Neuronal stem cell (in vitro differentiated cells): ENCODE results near the gene KATNB1.

Source experiments
- DNase-seq: peaks from one replicate; pipeline ENCODE4 v3.0.0-alpha.2; 2013; ENCODE audit warnings: low spot score
- H2AFZ ChIP-seq: one replicate; pipeline ENCODE4 v1.6.1; 2013; ENCODE audit warnings: mild to moderate bottlenecking, low read length, inconsistent platforms
- H2AK5ac ChIP-seq: 2 replicates; pipeline ENCODE4 v1.6.1; 2013; ENCODE audit warnings: low read depth, mild to moderate bottlenecking, inconsistent platforms, low read length, moderate library complexity, mixed read lengths
- H2BK120ac ChIP-seq: 2 replicates; pipeline ENCODE4 v1.6.1; 2013; ENCODE audit warnings: low read depth, mild to moderate bottlenecking, inconsistent platforms, low read length, moderate library complexity, mixed read lengths
- H2BK12ac ChIP-seq: one replicate; pipeline ENCODE4 v1.6.1; 2013; ENCODE audit warnings: low read length, inconsistent platforms
- H2BK15ac ChIP-seq: 2 replicates; pipeline ENCODE4 v1.6.1; 2013; ENCODE audit warnings: mild to moderate bottlenecking, low read length, inconsistent platforms, mixed read lengths
- H2BK5ac ChIP-seq: one replicate; pipeline ENCODE4 v1.6.1; 2013; ENCODE audit warnings: inconsistent platforms, mild to moderate bottlenecking, low read length, moderate library complexity
- H3K14ac ChIP-seq: one replicate; pipeline ENCODE4 v1.6.1; 2013; ENCODE audit warnings: low read length, inconsistent platforms
- H3K18ac ChIP-seq: 2 replicates; pipeline ENCODE4 v1.6.1; 2013; ENCODE audit warnings: low read length, inconsistent platforms
- H3K23ac ChIP-seq: 2 replicates; pipeline ENCODE4 v1.6.1; 2013; ENCODE audit warnings: low read depth, mild to moderate bottlenecking, mixed read lengths, low read length, inconsistent platforms; ENCODE audit not compliant: poor library complexity
- H3K27ac ChIP-seq: replicated peaks from 3 replicates; pipeline ENCODE4 v1.5.1; 2013; ENCODE audit warnings: low read length, inconsistent platforms
- H3K27me3 ChIP-seq, 3 experiments: 2 replicates each; pipeline ENCODE4 v1.6.1; 2013; ENCODE audit warnings: low read length in 3 of 3, mild to moderate bottlenecking in 2 of 3, inconsistent platforms in 1 of 3, low read depth in 1 of 3, mixed read lengths in 1 of 3, moderate library complexity in 1 of 3; ENCODE audit not compliant: control insufficient read depth in 3 of 3, insufficient read depth in 3 of 3
- H3K36me3 ChIP-seq, 2 donors: replicated peaks in 1 of 2; 2 replicates each; pipeline ENCODE4 v1.6.1; 2013; ENCODE audit warnings: low read length in 2 of 2; ENCODE audit not compliant: control insufficient read depth in 2 of 2, insufficient read depth in 2 of 2
- H3K4ac ChIP-seq: 2 replicates; pipeline ENCODE4 v1.6.1; 2013; ENCODE audit warnings: inconsistent platforms, mild to moderate bottlenecking, low read length, moderate library complexity
- H3K4me1 ChIP-seq, 2 donors: 1 replicate in 1 of 2; 2 replicates in 1 of 2; pipeline ENCODE4 v1.6.1; 2013; ENCODE audit warnings: low read length in 2 of 2, low read depth in 1 of 2; ENCODE audit not compliant: control insufficient read depth in 2 of 2, insufficient read depth in 1 of 2
- H3K4me2 ChIP-seq: one replicate; pipeline ENCODE4 v1.6.1; 2013; ENCODE audit warnings: mild to moderate bottlenecking, low read length, inconsistent platforms; ENCODE audit not compliant: insufficient read depth, poor library complexity, severe bottlenecking
- H3K4me3 ChIP-seq, 2 donors: 2 replicates each; pipeline ENCODE4 v1.5.1; 2013; ENCODE audit warnings: low read length in 2 of 2, mild to moderate bottlenecking in 2 of 2, inconsistent platforms in 1 of 2, moderate library complexity in 1 of 2
- H3K79me1 ChIP-seq: one replicate; pipeline ENCODE4 v1.6.1; 2013; ENCODE audit warnings: low read depth, mild to moderate bottlenecking, inconsistent platforms, low read length, moderate library complexity
- H3K9ac ChIP-seq: one replicate; pipeline ENCODE4 v1.6.1; 2013; ENCODE audit warnings: mild to moderate bottlenecking, low read depth, low read length, inconsistent platforms; ENCODE audit not compliant: poor library complexity
- H3K9me3 ChIP-seq, 2 donors: replicated peaks in 1 of 2; 2 replicates each; pipeline versions ENCODE3 to v1.6.1; 2013; ENCODE audit warnings: low read length in 2 of 2, mild to moderate bottlenecking in 2 of 2, inconsistent platforms in 1 of 2, low read depth in 1 of 2, mixed read lengths in 1 of 2, moderate library complexity in 1 of 2; ENCODE audit not compliant: control insufficient read depth in 2 of 2, insufficient read depth in 1 of 2
- H4K8ac ChIP-seq: one replicate; pipeline ENCODE4 v1.6.1; 2013; ENCODE audit warnings: low read depth, mild to moderate bottlenecking, inconsistent platforms, low read length, moderate library complexity
- H4K91ac ChIP-seq: one replicate; pipeline ENCODE4 v1.6.1; 2013; ENCODE audit warnings: low read length, low read depth, mild to moderate bottlenecking, inconsistent platforms; ENCODE audit not compliant: poor library complexity
- WGBS, 2 donors: extraction: QIAGEN DNeasy Blood & Tissue Kit; methylation state at CpG; one replicate each; pipeline ENCODE4 v1.1.7; 2013; ENCODE audit warnings: missing lambda C conversion rate in 2 of 2, mixed read lengths in 1 of 2; ENCODE audit not compliant: insufficient read length in 2 of 2, insufficient replicate concordance in 1 of 2; ENCODE audit errors: extremely low coverage in 2 of 2; 5-methylcytosine and 5-hydroxymethylcytosine counted together

KATNB1 gene

GRCh38 chr16:57732037-57732436 is 3.5 kb upstream of the KATNB1 start:
- Histone ChIP-seq H2AK5ac (no peak overlapping the region), H3K9ac (no peak overlapping the region), H3K27ac (no peak overlapping the region), H2BK5ac (no peak overlapping the region), H3K79me1 (no peaks in the 10 kb centered on the region), H2BK15ac (no peak overlapping the region), H3K23ac (no peak overlapping the region), H3K14ac (no peak overlapping the region), H3K4me2 (no peak overlapping the region), H3K4me3 (no peak overlapping the region), H3K9me3 (no peaks in the 10 kb centered on the region), H4K91ac (no peak overlapping the region), H3K36me3 (peaks cover 0 to 1% of the 10 kb centered on the region in 2 donors), H3K18ac (no peak overlapping the region), H2BK12ac (no peak overlapping the region), H3K4me1 (peaks cover 8 to 11% of the 10 kb centered on the region in 2 donors), H2BK120ac (no peak overlapping the region), H3K27me3 (no peaks in the 10 kb centered on the region), H3K4ac (no peak overlapping the region), H4K8ac (no peak overlapping the region), H2AFZ (no peak overlapping the region)
- no CpG with 5 or more reads among the region's 2 CpGs for WGBS, 2 donors
- no peak for DNase-seq

- Histone ChIP-seq H3K14ac (no peak overlapping the region), H3K27me3 (no peaks in the 10 kb centered on the region), H3K4me1 (peaks cover 11 to 12% of the 10 kb centered on the region in 2 donors), H3K4me3 (no peak overlapping the region), H2AK5ac (no peak overlapping the region), H4K91ac (no peak overlapping the region), H2BK15ac (no peak overlapping the region), H3K4ac (no peak overlapping the region), H3K79me1 (no peaks in the 10 kb centered on the region), H2BK5ac (no peak overlapping the region), H2BK120ac (no peak overlapping the region), H3K18ac (no peak overlapping the region), H3K9ac (no peak overlapping the region), H3K4me2 (no peak overlapping the region), H3K27ac (no peak overlapping the region), H3K9me3 (no peaks in the 10 kb centered on the region), H2AFZ (no peak overlapping the region), H3K23ac (no peak overlapping the region), H3K36me3 (peaks cover 0 to 8% of the 10 kb centered on the region in 2 donors), H4K8ac (no peak overlapping the region), H2BK12ac (no peak overlapping the region)
- no CpG with 5 or more reads among the region's 2 CpGs for WGBS, 2 donors
- DNase-seq: no peak
Observed at GRCh38 chr16:57732714-57733113, 2.9 kb upstream of the KATNB1 start.

GRCh38 chr16:57734308-57734924 is 1.2 kb upstream of the KATNB1 start:
- DNase-seq: no peak
- H3K9me3 ChIP-seq: no peaks in the 10 kb centered on the region
- H3K4me3 ChIP-seq: peak overlapping the region; percentile 74 to 86
- H3K4ac ChIP-seq: peak overlapping the region; percentile 4
- peak overlapping the region; percentile 83 for H4K8ac ChIP-seq
- no peak overlapping the region for H3K14ac ChIP-seq
- no peaks in the 10 kb centered on the region for H3K79me1 ChIP-seq
- peak overlapping the region; percentile 89 for H2AFZ ChIP-seq
- H3K4me1 ChIP-seq: peaks cover 11 to 12% of the 10 kb centered on the region in 2 donors
- H2BK12ac ChIP-seq: no peak overlapping the region
- H4K91ac ChIP-seq: no peak overlapping the region
- peak overlapping the region; percentile 93 for H3K9ac ChIP-seq
- H3K18ac ChIP-seq: peak overlapping the region; percentile 44
- H3K27ac ChIP-seq: peak overlapping the region; percentile 77
- peaks cover 2 to 21% of the 10 kb centered on the region in 2 donors for H3K36me3 ChIP-seq
- H2BK120ac ChIP-seq: no peak overlapping the region
- peak overlapping the region; percentile 2 for H3K23ac ChIP-seq
- no peaks in the 10 kb centered on the region for H3K27me3 ChIP-seq
- H2AK5ac ChIP-seq: peak overlapping the region; percentile 23
- WGBS, 2 donors: no CpG with 5 or more reads among the region's 20 CpGs
- peak overlapping the region; percentile 66 for H3K4me2 ChIP-seq
- H2BK15ac ChIP-seq: no peak overlapping the region
- no peak overlapping the region for H2BK5ac ChIP-seq

GRCh38 chr16:57734925-57735754 is 430 bp upstream of the KATNB1 start:
- H3K23ac ChIP-seq: peak overlapping the region; percentile 2
- H3K9ac ChIP-seq: peak overlapping the region; percentile 93
- peak overlapping the region; percentile 89 for H2AFZ ChIP-seq
- H3K79me1 ChIP-seq: no peaks in the 10 kb centered on the region
- no peak overlapping the region for H2BK15ac ChIP-seq
- no peak overlapping the region for H2BK120ac ChIP-seq
- peak overlapping the region; percentile 46 for H2BK5ac ChIP-seq
- H3K27me3 ChIP-seq: no peaks in the 10 kb centered on the region
- H3K4me2 ChIP-seq: peak overlapping the region; percentile 66
- peaks cover 4 to 27% of the 10 kb centered on the region in 2 donors for H3K36me3 ChIP-seq
- peak overlapping the region; percentile 77 for H3K27ac ChIP-seq
- no CpG with 5 or more reads among the region's 45 CpGs for WGBS, 2 donors
- peak overlapping the region; percentile 44 for H3K18ac ChIP-seq
- DNase-seq: peak; percentile 100
- no peak overlapping the region for H2BK12ac ChIP-seq
- H3K4me1 ChIP-seq: peaks cover 11 to 12% of the 10 kb centered on the region in 2 donors
- no peaks in the 10 kb centered on the region for H3K9me3 ChIP-seq
- no peak overlapping the region for H3K14ac ChIP-seq
- no peak overlapping the region for H4K91ac ChIP-seq
- no peak overlapping the region for H2AK5ac ChIP-seq
- H4K8ac ChIP-seq: peak overlapping the region; percentile 83
- peak overlapping the region; percentile 74 to 86 for H3K4me3 ChIP-seq
- peak overlapping the region; percentile 4 for H3K4ac ChIP-seq
